ENCODE data around the gene SUSD2.
A peak's percentile ranks its signal among the peaks of the same experiment; 100 is the strongest.

The SUSD2 gene

GRCh38 chr22:24190159-24190540, 8.9 kb downstream of the SUSD2 start:
- no peak for TF ChIP-seq CTCF (conservative IDR thresholded peaks at IDR 0.05; ENCODE audit: low read length)
- no peak overlapping the region for H3K4me3 ChIP-seq (ENCODE audit: low read length)

DNA sequence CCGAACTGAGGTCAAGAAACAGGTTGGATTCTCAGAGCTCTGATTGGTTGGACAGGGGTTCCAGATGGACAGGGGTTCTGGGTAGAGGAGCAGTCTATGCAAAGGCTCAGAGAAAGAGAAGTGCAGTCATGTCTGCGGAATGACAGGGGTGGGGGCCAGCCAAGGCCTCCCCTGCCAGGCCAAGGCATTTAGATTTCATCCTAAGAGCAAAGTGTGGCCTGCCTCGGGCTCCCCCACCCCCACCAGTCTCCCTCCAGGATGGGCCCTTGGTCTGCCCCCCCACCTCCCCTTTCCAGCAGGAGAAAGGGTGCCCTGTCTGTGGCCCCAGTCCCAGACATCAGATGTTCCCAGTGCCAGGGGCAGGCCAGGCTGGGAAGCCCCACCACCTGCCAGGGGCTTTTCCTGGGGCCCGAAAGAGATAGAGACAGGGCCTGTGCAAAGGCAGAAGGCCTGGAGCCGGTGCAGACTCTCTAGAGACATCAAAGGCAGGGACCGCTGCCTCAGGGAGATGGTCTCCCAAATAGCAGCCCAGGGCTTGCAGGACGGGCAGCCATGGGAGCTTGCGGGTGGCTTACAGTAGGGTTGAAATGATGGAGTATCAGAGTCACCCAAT, 9.4 kb downstream of the SUSD2 start:
- no peak for DNase-seq (ENCODE audit: low read depth)
- no peak for TF ChIP-seq CTCF (conservative IDR thresholded peaks at IDR 0.05; ENCODE audit: low read length)
- no peak overlapping the region for H3K4me3 ChIP-seq (ENCODE audit: low read length)

More at GRCh38 chr22:24190159-24190540, 8.9 kb downstream of the SUSD2 start:
- DNase-seq (ENCODE audit: low read depth): no peak

DNA sequence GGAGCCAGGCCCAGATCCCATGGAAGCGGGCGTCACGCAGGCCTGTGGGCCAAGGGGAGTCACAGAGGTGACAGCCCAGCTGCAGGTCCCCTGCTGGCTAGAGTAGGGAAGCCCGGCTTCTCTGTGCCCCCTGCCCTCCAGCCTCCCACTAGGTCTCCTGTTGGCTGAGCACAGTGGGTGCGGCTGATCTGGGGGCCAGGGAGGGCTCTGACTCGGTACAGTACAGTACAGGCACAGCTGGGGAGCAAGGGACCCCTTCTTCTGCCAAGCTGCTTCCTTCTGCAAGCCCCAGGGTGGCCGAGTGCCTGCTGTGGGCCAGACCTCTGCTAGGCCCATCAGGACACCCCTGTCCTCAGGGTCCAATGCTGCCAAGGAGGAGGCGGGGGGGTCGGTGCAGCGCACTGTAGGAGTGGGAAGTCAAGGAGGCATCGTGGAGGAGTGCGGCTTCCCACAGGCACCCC, 10.1 kb downstream of the SUSD2 start:
- no peak for DNase-seq (ENCODE audit: low read depth)
- no peak overlapping the region for H3K4me3 ChIP-seq (ENCODE audit: low read length)
- no peak for TF ChIP-seq CTCF (conservative IDR thresholded peaks at IDR 0.05; ENCODE audit: low read length)

- DNase-seq (ENCODE audit: low read depth): no peak
- no peak overlapping the region for H3K4me3 ChIP-seq (ENCODE audit: low read length)
- TF ChIP-seq CTCF (conservative IDR thresholded peaks at IDR 0.05; ENCODE audit: low read length): no peak
Observed at GRCh38 chr22:24191893-24192292, 10.6 kb downstream of the SUSD2 start.

- TF ChIP-seq CTCF (conservative IDR thresholded peaks at IDR 0.05; ENCODE audit: low read length): no peak
- no peak for DNase-seq (ENCODE audit: low read depth)
- H3K4me3 ChIP-seq (ENCODE audit: low read length): no peak overlapping the region
Observed at GRCh38 chr22:24198682-24199052, 17.4 kb downstream of the SUSD2 start.

GRCh38 chr22:24200619-24201212, 19.4 kb downstream of the SUSD2 start:
- no peak overlapping the region for H3K4me3 ChIP-seq (ENCODE audit: low read length)
- peak; percentile 80 for DNase-seq (ENCODE audit: low read depth)
- no peak for TF ChIP-seq CTCF (conservative IDR thresholded peaks at IDR 0.05; ENCODE audit: low read length)

All from AG10803 (cell line).